ENCODE data around the gene TIMELESS. TPM values are rescaled to one million over a fixed set of nuclear protein-coding genes. Genes with fewer than 3 reads are reported as not detected.

Gene TIMELESS
- total RNA-seq, 1 donor from 2014 or later = 9.4 TPM

Other genes with a start within 250 kb of the TIMELESS start
- 36.2 TPM for gene RNF41, start 227.5 kb downstream of the TIMELESS start, total RNA-seq
- gene NABP2, start 225.1 kb downstream of the TIMELESS start, total RNA-seq = 7.5 TPM
- not detected for gene SLC39A5, start 219.4 kb downstream of the TIMELESS start, total RNA-seq
- 11.0 TPM for gene ANKRD52, start 191.0 kb downstream of the TIMELESS start, total RNA-seq
- 7.1 TPM for gene COQ10A, start 182.5 kb downstream of the TIMELESS start, total RNA-seq
- gene CS, start 149.1 kb downstream of the TIMELESS start, total RNA-seq = 118 TPM
- gene CNPY2, start 133.4 kb downstream of the TIMELESS start, total RNA-seq = 30.4 TPM
- 43.7 TPM for gene PAN2, start 115.4 kb downstream of the TIMELESS start, total RNA-seq
- gene IL23A, start 110.5 kb downstream of the TIMELESS start, total RNA-seq = 0.20 TPM
- 125 TPM for gene STAT2, start 89.3 kb downstream of the TIMELESS start, total RNA-seq
- gene APOF, start 86.6 kb downstream of the TIMELESS start, total RNA-seq = not detected
- gene MIP, start 5.2 kb upstream of the TIMELESS start, total RNA-seq = not detected
- gene SPRYD4, start 19.2 kb upstream of the TIMELESS start, total RNA-seq = 1.4 TPM
- 2.1 TPM for gene GLS2, start 38.7 kb upstream of the TIMELESS start, total RNA-seq
- 31.5 TPM for gene RBMS2, start 72.4 kb upstream of the TIMELESS start, total RNA-seq
- 57.0 TPM for gene BAZ2A, start 180.9 kb upstream of the TIMELESS start, total RNA-seq
- 356 TPM for gene ATP5F1B, start 196.6 kb upstream of the TIMELESS start, total RNA-seq
- 90.4 TPM for gene PTGES3, start 238.9 kb upstream of the TIMELESS start, total RNA-seq